ENCODE results near the gene IRAG1.
"Not testable (repeated sequence)": the region's sequence is repeated elsewhere in the genome, so short reads cannot be mapped to it uniquely, and the experiment has no call there.

The IRAG1 gene

GRCh38 chr11:10708131-10708530 lies 14.6 kb upstream of the IRAG1 start:
- no peak for DNase-seq

GRCh38 chr11:10701982-10702381 lies 8.4 kb upstream of the IRAG1 start:
- no peak for DNase-seq

- no peak for DNase-seq
These were observed 5.5 kb upstream of the IRAG1 start for GRCh38 chr11:10699072-10699471.

- no peak for DNase-seq
These were observed 3.7 kb upstream of the IRAG1 start for GRCh38 chr11:10697323-10697620.

- DNase-seq, result no peak
These were observed 3.1 kb upstream of the IRAG1 start for GRCh38 chr11:10696468-10697322.

GRCh38 chr11:10695833-10696232 lies 2.3 kb upstream of the IRAG1 start:
- no peak for DNase-seq

- DNase-seq, result no peak
These were observed 1.1 kb upstream of the IRAG1 start for GRCh38 chr11:10694486-10695239.

- no peak for DNase-seq
These were observed 932 bp downstream of the IRAG1 start for GRCh38 chr11:10692531-10693115.

GRCh38 chr11:10688401-10688800 lies 5.2 kb downstream of the IRAG1 start:
- DNase-seq, result no peak

GRCh38 chr11:10686311-10686710 lies 7.2 kb downstream of the IRAG1 start:
- DNase-seq, result no peak

- DNase-seq, result no peak
These were observed 10.1 kb downstream of the IRAG1 start for GRCh38 chr11:10683429-10683828.

- no peak for DNase-seq
These were observed 12.5 kb downstream of the IRAG1 start for GRCh38 chr11:10680956-10681487.

GRCh38 chr11:10680279-10680678 lies 13.3 kb downstream of the IRAG1 start:
- DNase-seq, result not testable (repeated sequence)

- no peak for DNase-seq
These were observed 13.9 kb downstream of the IRAG1 start for GRCh38 chr11:10679644-10680043.

GRCh38 chr11:10678101-10678500 lies 15.5 kb downstream of the IRAG1 start:
- DNase-seq, result no peak

- DNase-seq, result no peak
These were observed 16.6 kb downstream of the IRAG1 start for GRCh38 chr11:10676919-10677318.

- no peak for DNase-seq
These were observed 18.6 kb downstream of the IRAG1 start for GRCh38 chr11:10674911-10675440.

GRCh38 chr11:10674440-10674855 lies 19.1 kb downstream of the IRAG1 start:
- no peak for DNase-seq

GRCh38 chr11:10673501-10674062 lies 20.0 kb downstream of the IRAG1 start:
- DNase-seq, result no peak

GRCh38 chr11:10670099-10670498 lies 23.5 kb downstream of the IRAG1 start:
- no peak for DNase-seq

GRCh38 chr11:10669258-10670033 lies 24.1 kb downstream of the IRAG1 start:
- no peak for DNase-seq

- no peak for DNase-seq
These were observed 26.1 kb downstream of the IRAG1 start for GRCh38 chr11:10667521-10667885.

Measured in activated CD4-positive, alpha-beta T cell treated with anti-CD3 and anti-CD28 coated beads, Interleukin-2, amount 50 U/mL, for 48 hours (primary cell).